Endothelial cell of umbilical vein (primary cell): ENCODE results near the gene PIGA.

Experiments used
- CTCF ChIP-seq, 2 donors: IDR thresholded peaks; 1 replicate in 1 of 2; 2 replicates in 1 of 2; pipeline ENCODE4 v1.5.1; 2011; ENCODE audit warnings: low read length in 2 of 2, mild to moderate bottlenecking in 2 of 2, moderate library complexity in 2 of 2, control low read depth in 1 of 2, inconsistent platforms in 1 of 2, low read depth in 1 of 2; ENCODE audit not compliant: insufficient read depth in 1 of 2; ENCODE audit errors: extremely low read depth in 1 of 2
- JUN ChIP-seq: IDR thresholded peaks from 2 replicates; pipeline ENCODE4 v1.6.1; 2011; ENCODE audit warnings: borderline replicate concordance, low read depth; ENCODE audit not compliant: insufficient read length, insufficient read depth
- MAX ChIP-seq: IDR thresholded peaks from 2 replicates; pipeline ENCODE4 v1.6.1; 2011; ENCODE audit not compliant: insufficient read depth, insufficient read length
- MYC ChIP-seq: IDR thresholded peaks from one replicate; pipeline ENCODE4 v1.6.1; 2011; ENCODE audit warnings: mild to moderate bottlenecking, low read depth, low read length

DNA sequence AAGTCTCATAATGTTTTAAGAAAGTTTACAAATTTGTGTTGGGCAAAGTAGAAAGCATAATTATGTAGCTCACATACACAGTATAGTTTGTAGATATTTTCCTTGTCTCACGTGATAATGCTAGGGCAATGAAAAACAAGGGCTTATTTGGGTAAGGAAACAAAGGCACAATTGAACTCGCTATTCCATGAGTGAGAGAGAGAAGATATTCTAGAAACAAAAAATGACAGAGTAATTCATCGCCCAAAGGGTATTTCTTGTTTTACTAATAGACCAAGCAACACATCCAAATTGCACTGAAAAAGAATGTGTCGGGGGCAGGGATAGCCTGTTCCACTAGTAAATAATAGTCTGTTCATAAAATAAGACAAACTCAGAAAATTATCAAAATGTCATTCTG is 16.2 kb downstream of the PIGA start:
- TF ChIP-seq CTCF (IDR thresholded peaks at IDR 0.05; ENCODE audit: extremely low read depth in 1 of 2, insufficient read depth in 1 of 2, low read depth in 1 of 2, low read length in 2 of 2), result no peak
- no peak for TF ChIP-seq JUN
- TF ChIP-seq MYC, result no peak
- no peak for TF ChIP-seq MAX
